ENCODE data around the gene DAAM2.
A peak's percentile ranks its signal among the peaks of the same experiment; 100 is the strongest.

DAAM2 gene

DNA sequence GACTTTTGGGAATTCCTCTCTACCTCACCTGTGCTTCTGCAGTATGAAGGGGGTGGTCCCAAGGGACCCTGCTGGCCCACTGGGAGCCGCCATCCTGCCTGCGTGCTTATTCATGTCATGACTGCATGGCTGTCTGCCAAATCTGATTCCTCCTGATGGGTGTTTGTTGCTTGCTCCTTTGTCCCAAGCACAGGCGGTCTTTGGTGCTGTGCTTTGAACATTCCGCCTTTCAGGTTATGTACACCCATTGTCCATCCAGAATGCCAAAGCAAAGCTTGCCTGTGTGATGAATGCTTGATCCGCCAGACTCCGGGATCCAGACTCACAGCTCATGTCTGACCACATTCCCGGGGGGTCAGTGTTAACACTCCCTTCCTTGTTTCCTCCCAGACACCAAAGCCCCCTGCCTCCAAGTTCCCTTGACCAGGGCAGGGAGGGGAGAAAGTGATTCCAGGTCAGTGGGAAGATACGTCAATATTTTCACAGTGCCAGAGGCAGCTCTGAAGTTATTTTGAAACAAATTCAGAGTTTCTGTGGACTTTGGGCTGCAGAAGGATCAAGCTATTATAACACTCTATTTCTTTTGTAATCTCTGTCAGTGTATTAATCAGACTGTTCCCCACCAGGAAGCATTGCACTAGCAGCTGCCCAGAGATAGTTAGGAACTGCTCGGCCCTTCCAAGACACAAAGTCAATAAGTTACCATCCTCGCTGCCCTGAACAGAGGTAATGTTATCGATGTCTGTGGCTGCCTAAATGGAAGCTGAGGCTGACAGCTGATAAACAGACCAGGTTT, 9.5 kb downstream of the DAAM2 start:
- Histone ChIP-seq H3K4me3 (ENCODE audit: low read length in 2 of 2) (no peak overlapping the region), H3K4me1 (ENCODE audit: control insufficient read depth in 2 of 2, insufficient read depth in 2 of 2, low read length in 2 of 2) (no peaks in the 10 kb centered on the region), H3K9ac (ENCODE audit: low read depth in 1 of 2, low read length in 2 of 2) (no peak overlapping the region), H3K36me3 (ENCODE audit: control insufficient read depth in 2 of 2, insufficient read depth in 2 of 2, low read length in 2 of 2) (no peaks in the 10 kb centered on the region), H3K27ac (ENCODE audit: low read depth in 2 of 2, low read length in 2 of 2) (no peak overlapping the region), H3K9me3 (ENCODE audit: control insufficient read depth in 2 of 2, low read length in 2 of 2) (no peaks in the 10 kb centered on the region), H3K27me3 (ENCODE audit: control insufficient read depth in 2 of 2, insufficient read depth in 2 of 2, low read length in 2 of 2) (no peaks in the 10 kb centered on the region)

DNA sequence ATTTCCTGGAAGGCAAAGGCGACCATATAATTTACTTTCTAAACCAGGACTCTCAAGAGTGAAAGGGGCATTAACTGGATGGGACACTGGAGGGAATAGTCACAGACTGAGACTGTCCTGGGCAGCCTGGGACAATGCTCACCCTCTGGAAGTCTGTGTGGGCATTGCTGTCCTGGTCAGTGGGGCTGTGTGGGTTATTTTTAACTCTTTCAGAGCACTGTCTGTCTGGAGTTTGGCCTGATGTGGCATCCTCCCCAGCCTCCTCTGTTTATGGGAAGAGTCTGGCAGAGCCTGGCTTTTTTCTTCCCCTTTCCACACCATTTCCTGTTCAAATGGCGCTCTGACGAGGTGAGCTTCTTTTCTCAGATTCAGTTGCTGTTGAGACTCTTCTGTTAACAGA, 11.7 kb downstream of the DAAM2 start:
- Histone ChIP-seq H3K9ac (ENCODE audit: low read depth in 1 of 2, low read length in 2 of 2) (no peak overlapping the region), H3K4me1 (ENCODE audit: control insufficient read depth in 2 of 2, insufficient read depth in 2 of 2, low read length in 2 of 2) (no peaks in the 10 kb centered on the region), H3K9me3 (ENCODE audit: control insufficient read depth in 2 of 2, low read length in 2 of 2) (no peaks in the 10 kb centered on the region), H3K27ac (ENCODE audit: low read depth in 2 of 2, low read length in 2 of 2) (no peak overlapping the region), H3K36me3 (ENCODE audit: control insufficient read depth in 2 of 2, insufficient read depth in 2 of 2, low read length in 2 of 2) (no peaks in the 10 kb centered on the region), H3K4me3 (ENCODE audit: low read length in 2 of 2) (no peak overlapping the region), H3K27me3 (ENCODE audit: control insufficient read depth in 2 of 2, insufficient read depth in 2 of 2, low read length in 2 of 2) (no peaks in the 10 kb centered on the region)

DNA sequence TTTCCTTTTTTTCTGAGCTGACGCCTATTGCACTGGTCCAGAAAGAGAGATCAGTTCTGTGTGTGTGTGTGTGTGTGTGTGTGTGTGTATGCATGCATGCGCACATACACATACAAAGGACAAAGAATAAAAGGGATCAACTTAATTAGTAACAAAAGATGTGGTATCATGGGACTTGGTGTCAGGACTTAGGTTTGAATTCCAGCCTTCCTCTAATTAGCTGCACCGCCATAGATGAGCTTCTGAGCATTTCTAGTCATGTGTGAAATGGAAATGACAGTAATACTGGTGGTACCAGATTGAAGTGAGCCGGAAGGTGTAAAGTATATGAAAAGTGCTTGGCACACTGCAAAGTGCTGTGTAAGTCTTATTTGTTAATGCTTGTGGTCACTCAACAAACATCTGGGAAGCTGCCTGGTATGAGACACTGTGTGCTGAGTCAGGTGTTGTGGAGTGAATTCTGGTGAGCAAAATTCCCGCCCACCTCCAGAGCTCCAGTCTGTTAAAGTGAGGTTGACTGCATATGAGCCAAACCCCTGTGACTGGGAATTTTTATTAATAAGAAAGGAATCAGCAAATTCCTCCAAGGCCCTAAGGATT, 12.4 kb downstream of the DAAM2 start:
- Histone ChIP-seq H3K27me3 (ENCODE audit: control insufficient read depth in 2 of 2, insufficient read depth in 2 of 2, low read length in 2 of 2) (no peaks in the 10 kb centered on the region), H3K27ac (ENCODE audit: low read depth in 2 of 2, low read length in 2 of 2) (no peak overlapping the region), H3K4me3 (ENCODE audit: low read length in 2 of 2) (no peak overlapping the region), H3K9me3 (ENCODE audit: control insufficient read depth in 2 of 2, low read length in 2 of 2) (no peaks in the 10 kb centered on the region), H3K36me3 (ENCODE audit: control insufficient read depth in 2 of 2, insufficient read depth in 2 of 2, low read length in 2 of 2) (no peaks in the 10 kb centered on the region), H3K9ac (ENCODE audit: low read depth in 1 of 2, low read length in 2 of 2) (no peak overlapping the region), H3K4me1 (ENCODE audit: control insufficient read depth in 2 of 2, insufficient read depth in 2 of 2, low read length in 2 of 2) (no peaks in the 10 kb centered on the region)

DNA sequence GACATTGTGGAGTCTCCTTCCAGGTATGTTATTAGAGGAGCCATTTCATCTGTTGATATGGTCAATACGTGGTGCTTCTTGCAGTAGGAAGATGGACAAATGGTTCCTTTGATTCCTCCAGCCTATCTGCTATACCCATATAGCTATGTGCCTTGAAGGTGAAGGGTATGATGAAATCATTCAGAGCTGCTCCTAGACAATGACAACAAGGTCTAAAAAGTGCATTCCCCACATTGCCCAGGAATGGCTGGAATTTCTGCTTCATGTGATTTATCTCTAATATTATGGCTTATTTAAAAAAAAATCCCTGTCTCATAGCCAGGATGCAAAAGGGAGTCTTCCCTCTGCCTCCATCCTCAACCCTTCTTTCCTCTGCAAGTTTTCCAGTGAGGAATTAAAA, 14.1 kb downstream of the DAAM2 start:
- H3K27ac ChIP-seq (ENCODE audit: low read depth in 2 of 2, low read length in 2 of 2) = no peak overlapping the region
- H3K9me3 ChIP-seq (ENCODE audit: control insufficient read depth in 2 of 2, low read length in 2 of 2) = no peaks in the 10 kb centered on the region
- no peaks in the 10 kb centered on the region for H3K27me3 ChIP-seq (ENCODE audit: control insufficient read depth in 2 of 2, insufficient read depth in 2 of 2, low read length in 2 of 2)
- H3K4me1 ChIP-seq (ENCODE audit: control insufficient read depth in 2 of 2, insufficient read depth in 2 of 2, low read length in 2 of 2) = no peaks in the 10 kb centered on the region
- H3K36me3 ChIP-seq (ENCODE audit: control insufficient read depth in 2 of 2, insufficient read depth in 2 of 2, low read length in 2 of 2) = no peaks in the 10 kb centered on the region
- no peak overlapping the region for H3K9ac ChIP-seq (ENCODE audit: low read depth in 1 of 2, low read length in 2 of 2)
- no peak overlapping the region for H3K4me3 ChIP-seq (ENCODE audit: low read length in 2 of 2)

DNA sequence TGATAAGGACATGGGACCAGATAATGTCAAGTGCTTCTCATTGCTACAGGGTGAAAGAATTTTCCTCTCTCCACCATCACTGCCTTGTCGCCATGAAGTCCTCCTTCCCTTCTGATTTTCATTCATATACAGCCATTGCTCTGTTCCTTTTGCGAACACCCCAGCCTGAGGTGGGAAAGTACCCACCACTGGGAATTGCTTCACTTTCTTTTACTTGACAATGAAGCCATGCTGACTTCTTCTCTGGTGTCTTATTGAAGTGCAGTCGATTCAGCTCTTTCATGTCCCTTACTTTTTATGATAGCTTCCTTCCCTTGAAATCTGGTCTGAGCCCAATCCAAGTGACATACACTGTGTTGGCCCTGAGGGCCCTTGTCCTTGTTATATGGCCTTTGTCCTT, 16.2 kb downstream of the DAAM2 start:
- Histone ChIP-seq H3K4me1 (ENCODE audit: control insufficient read depth in 2 of 2, insufficient read depth in 2 of 2, low read length in 2 of 2) (peaks cover 0 to 5% of the 10 kb centered on the region in 2 donors), H3K4me3 (ENCODE audit: low read length in 2 of 2) (no peak overlapping the region), H3K36me3 (ENCODE audit: control insufficient read depth in 2 of 2, insufficient read depth in 2 of 2, low read length in 2 of 2) (no peaks in the 10 kb centered on the region), H3K9me3 (ENCODE audit: control insufficient read depth in 2 of 2, low read length in 2 of 2) (no peaks in the 10 kb centered on the region), H3K27ac (ENCODE audit: low read depth in 2 of 2, low read length in 2 of 2) (no peak overlapping the region), H3K9ac (ENCODE audit: low read depth in 1 of 2, low read length in 2 of 2) (no peak overlapping the region), H3K27me3 (ENCODE audit: control insufficient read depth in 2 of 2, insufficient read depth in 2 of 2, low read length in 2 of 2) (no peaks in the 10 kb centered on the region)

DNA sequence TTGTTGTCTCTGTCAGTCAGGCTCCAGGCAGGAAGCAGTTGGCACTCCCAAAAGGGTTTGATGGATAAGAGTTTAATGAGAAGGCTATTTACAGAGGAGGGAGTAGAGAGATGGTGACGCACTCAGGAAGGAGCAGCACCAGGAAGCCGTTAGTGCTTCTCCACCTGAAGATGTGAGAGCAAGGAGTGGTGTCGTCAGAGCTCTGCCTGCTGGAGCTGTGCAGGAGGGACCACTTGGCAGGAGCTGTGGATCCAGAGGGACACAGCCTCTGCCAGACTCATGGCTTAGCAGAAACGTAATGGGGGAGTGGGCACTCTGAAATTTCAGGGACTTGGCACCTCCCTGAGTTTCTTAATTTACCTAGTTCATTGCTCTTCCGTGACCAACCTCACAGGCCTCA, 16.8 kb downstream of the DAAM2 start:
- Histone ChIP-seq H3K9me3 (ENCODE audit: control insufficient read depth in 2 of 2, low read length in 2 of 2) (no peaks in the 10 kb centered on the region), H3K9ac (ENCODE audit: low read depth in 1 of 2, low read length in 2 of 2) (no peak overlapping the region), H3K4me3 (ENCODE audit: low read length in 2 of 2) (no peak overlapping the region), H3K27me3 (ENCODE audit: control insufficient read depth in 2 of 2, insufficient read depth in 2 of 2, low read length in 2 of 2) (no peaks in the 10 kb centered on the region), H3K36me3 (ENCODE audit: control insufficient read depth in 2 of 2, insufficient read depth in 2 of 2, low read length in 2 of 2) (no peaks in the 10 kb centered on the region), H3K27ac (ENCODE audit: low read depth in 2 of 2, low read length in 2 of 2) (no peak overlapping the region), H3K4me1 (ENCODE audit: control insufficient read depth in 2 of 2, insufficient read depth in 2 of 2, low read length in 2 of 2) (peaks cover 0 to 5% of the 10 kb centered on the region in 2 donors)

DNA sequence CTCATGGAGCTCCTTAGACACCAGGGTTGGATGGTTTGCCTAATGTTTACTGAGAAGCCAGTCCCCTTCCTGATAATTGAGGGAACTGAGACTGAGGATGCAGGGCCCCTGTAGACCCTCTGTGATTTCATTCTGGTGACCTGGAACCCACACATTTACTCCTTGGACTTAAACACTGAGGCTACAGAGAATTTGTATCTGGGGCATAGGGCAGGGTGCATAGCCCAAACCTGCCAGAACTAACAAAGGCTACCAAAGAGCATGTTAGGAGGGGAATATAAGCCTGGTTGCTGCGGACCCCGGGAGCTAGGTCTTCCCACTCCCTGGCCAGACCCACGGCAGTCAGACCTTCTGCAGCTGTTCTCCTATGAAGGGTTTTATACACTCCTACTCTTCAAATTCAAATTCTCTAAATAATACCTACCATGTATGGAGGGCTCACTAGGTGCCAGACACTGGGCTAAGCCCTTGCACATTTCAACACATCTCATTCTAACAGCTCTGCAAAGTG, 19.7 kb downstream of the DAAM2 start:
- H3K9me3 ChIP-seq (ENCODE audit: control insufficient read depth in 2 of 2, low read length in 2 of 2) = no peaks in the 10 kb centered on the region
- H3K27ac ChIP-seq (ENCODE audit: low read depth in 2 of 2, low read length in 2 of 2) = peak overlapping the region; percentile 3 to 32
- H3K27me3 ChIP-seq (ENCODE audit: control insufficient read depth in 2 of 2, insufficient read depth in 2 of 2, low read length in 2 of 2) = no peaks in the 10 kb centered on the region
- H3K36me3 ChIP-seq (ENCODE audit: control insufficient read depth in 2 of 2, insufficient read depth in 2 of 2, low read length in 2 of 2) = no peaks in the 10 kb centered on the region
- H3K9ac ChIP-seq (ENCODE audit: low read depth in 1 of 2, low read length in 2 of 2) = no peak overlapping the region
- H3K4me3 ChIP-seq (ENCODE audit: low read length in 2 of 2) = no peak overlapping the region
- peaks cover 0 to 5% of the 10 kb centered on the region in 2 donors for H3K4me1 ChIP-seq (ENCODE audit: control insufficient read depth in 2 of 2, insufficient read depth in 2 of 2, low read length in 2 of 2)

DNA sequence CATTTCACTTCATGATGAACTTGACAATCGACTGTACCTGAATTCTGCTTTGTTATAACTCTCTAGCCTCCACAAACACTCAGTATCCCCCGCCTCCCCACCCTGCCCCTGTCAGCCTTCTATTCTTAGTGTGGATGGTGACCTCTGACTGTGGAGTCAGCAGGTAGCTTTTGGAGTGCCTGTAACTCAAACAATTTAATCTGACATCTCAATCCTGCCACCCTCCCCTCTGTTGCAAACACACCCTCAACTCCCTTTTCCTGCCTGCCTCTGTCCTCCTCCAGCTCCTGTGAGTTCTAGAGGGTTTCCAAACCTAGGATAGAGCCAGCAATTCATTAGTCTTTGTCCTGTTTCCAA, 20.3 kb downstream of the DAAM2 start:
- Histone ChIP-seq H3K27me3 (ENCODE audit: control insufficient read depth in 2 of 2, insufficient read depth in 2 of 2, low read length in 2 of 2) (no peaks in the 10 kb centered on the region), H3K9me3 (ENCODE audit: control insufficient read depth in 2 of 2, low read length in 2 of 2) (no peaks in the 10 kb centered on the region), H3K9ac (ENCODE audit: low read depth in 1 of 2, low read length in 2 of 2) (no peak overlapping the region), H3K27ac (ENCODE audit: low read depth in 2 of 2, low read length in 2 of 2) (peak overlapping the region in 1 of 2 donors; percentile 32), H3K4me1 (ENCODE audit: control insufficient read depth in 2 of 2, insufficient read depth in 2 of 2, low read length in 2 of 2) (peaks cover 0 to 5% of the 10 kb centered on the region in 2 donors), H3K36me3 (ENCODE audit: control insufficient read depth in 2 of 2, insufficient read depth in 2 of 2, low read length in 2 of 2) (no peaks in the 10 kb centered on the region), H3K4me3 (ENCODE audit: low read length in 2 of 2) (no peak overlapping the region)

DNA sequence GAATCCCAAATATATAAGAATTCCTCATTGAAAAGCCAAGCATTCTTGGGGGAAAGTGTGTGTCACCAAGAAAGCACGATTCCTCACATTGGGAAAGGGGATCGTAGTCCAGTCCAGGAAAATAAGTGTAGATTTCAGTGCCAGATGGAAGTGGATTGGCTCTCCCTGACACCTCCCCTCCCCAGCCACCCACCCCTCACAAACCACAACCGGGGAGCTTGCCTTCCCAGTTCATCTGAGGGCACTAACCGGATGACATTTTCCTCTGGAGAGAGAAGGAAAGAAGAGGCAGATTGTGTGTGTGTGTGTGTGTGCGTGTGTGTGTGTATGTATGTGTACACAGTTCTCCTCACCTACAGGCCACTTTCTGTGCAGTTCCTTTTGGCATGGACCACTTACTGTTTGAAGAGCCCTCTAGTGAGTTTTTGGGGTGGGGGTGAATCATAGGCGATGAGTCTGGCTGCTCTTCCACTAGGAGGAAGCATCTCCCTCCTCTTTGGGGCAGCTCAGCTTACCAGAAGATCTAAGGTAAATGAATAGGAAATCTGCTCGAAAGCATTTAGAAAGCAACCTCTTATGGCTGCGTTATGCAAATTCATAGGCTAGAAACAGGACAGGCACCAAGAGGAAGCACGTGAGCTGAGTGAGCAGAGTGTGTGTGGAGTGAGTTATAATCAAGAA, 20.8 kb downstream of the DAAM2 start:
- peaks cover 0 to 5% of the 10 kb centered on the region in 2 donors for H3K4me1 ChIP-seq (ENCODE audit: control insufficient read depth in 2 of 2, insufficient read depth in 2 of 2, low read length in 2 of 2)
- H3K27ac ChIP-seq (ENCODE audit: low read depth in 2 of 2, low read length in 2 of 2) = peak overlapping the region; percentile 26 to 50
- no peaks in the 10 kb centered on the region for H3K9me3 ChIP-seq (ENCODE audit: control insufficient read depth in 2 of 2, low read length in 2 of 2)
- no peak overlapping the region for H3K9ac ChIP-seq (ENCODE audit: low read depth in 1 of 2, low read length in 2 of 2)
- H3K36me3 ChIP-seq (ENCODE audit: control insufficient read depth in 2 of 2, insufficient read depth in 2 of 2, low read length in 2 of 2) = no peaks in the 10 kb centered on the region
- no peaks in the 10 kb centered on the region for H3K27me3 ChIP-seq (ENCODE audit: control insufficient read depth in 2 of 2, insufficient read depth in 2 of 2, low read length in 2 of 2)
- H3K4me3 ChIP-seq (ENCODE audit: low read length in 2 of 2) = no peak overlapping the region

DNA sequence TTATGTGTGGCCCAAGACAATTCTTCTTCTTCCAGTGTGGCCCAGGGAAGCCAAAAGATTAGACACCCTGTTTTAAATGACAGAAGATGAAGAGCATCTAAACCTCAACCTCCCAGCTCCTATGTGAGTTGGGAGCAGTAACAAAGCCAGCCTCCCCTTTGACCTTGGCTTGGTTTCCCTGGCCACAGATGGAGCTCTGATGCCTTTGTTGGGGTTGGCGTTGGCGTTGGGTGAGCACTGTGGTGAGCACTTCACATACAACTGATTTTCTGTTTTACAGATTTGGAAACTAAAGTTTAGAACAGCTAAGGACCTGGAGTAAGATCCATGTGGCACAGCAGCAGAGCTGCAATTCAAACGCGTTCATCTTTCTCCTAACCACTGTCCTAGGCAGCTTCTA, 22.1 kb downstream of the DAAM2 start:
- H3K9me3 ChIP-seq (ENCODE audit: control insufficient read depth in 2 of 2, low read length in 2 of 2) = no peaks in the 10 kb centered on the region
- H3K27ac ChIP-seq (ENCODE audit: low read depth in 2 of 2, low read length in 2 of 2) = no peak overlapping the region
- no peak overlapping the region for H3K4me3 ChIP-seq (ENCODE audit: low read length in 2 of 2)
- no peaks in the 10 kb centered on the region for H3K36me3 ChIP-seq (ENCODE audit: control insufficient read depth in 2 of 2, insufficient read depth in 2 of 2, low read length in 2 of 2)
- peaks cover 0 to 5% of the 10 kb centered on the region in 2 donors for H3K4me1 ChIP-seq (ENCODE audit: control insufficient read depth in 2 of 2, insufficient read depth in 2 of 2, low read length in 2 of 2)
- H3K9ac ChIP-seq (ENCODE audit: low read depth in 1 of 2, low read length in 2 of 2) = no peak overlapping the region
- H3K27me3 ChIP-seq (ENCODE audit: control insufficient read depth in 2 of 2, insufficient read depth in 2 of 2, low read length in 2 of 2) = no peaks in the 10 kb centered on the region
